Right ventricle myocardium inferior (tissue), 1 donor: ENCODE measurements around the gene CDHR3. TPM values are rescaled to one million over a fixed set of nuclear protein-coding genes. Genes with fewer than 3 reads are reported as not detected.

ENCODE experiments used
- ATAC-seq: fragments of 200-7000 bp; cut with Tn5 transposase; one replicate; pipeline ENCODE4 v1.9.1; 2020; ENCODE audit warnings: mild to moderate bottlenecking, moderate library complexity
- DNase-seq: peaks from one replicate; pipeline ENCODE4 v3.0.0; 2021; ENCODE audit errors: missing footprints
- intact Hi-C: fragments of 100-400 bp; cut with DNase I; formaldehyde crosslinking; loops from one replicate; pipeline ENCODE4 v1.11.0; 2022
- total RNA-seq: library from RNA; stranded (reverse); fragmentation: NEBNext Ultra II Directional; extraction: Animal tissue kit (Norgen Biotek cat#: 25700); gene quantifications from one replicate; pipeline ENCODE4 v1.2.1, GENCODE V29; 2021
- donor health status: DM: no; HTN: yes; CAD: no; lungs with severe emphysema.

Gene CDHR3
- total RNA-seq, 1 donor from 2014 or later, result 3.6 TPM

DNA sequence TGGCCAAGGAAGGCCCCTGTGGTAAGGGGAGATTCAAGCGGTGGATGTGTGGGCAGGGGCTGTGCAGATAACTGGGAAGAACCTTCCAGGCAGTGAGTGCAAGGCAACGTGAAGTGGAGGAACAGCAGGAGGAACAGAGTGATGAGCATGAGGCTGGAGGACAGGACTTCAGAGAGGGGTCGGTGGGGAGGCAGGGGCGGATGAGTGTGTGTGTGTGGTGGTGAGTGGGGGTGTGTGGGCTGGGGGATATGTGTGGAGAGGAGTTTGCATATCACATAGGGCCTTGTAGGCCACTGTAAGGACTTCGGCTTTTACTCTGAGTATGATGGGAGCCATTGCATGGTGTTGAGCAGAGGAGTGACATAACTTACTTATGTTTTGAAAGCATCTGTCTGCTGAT, 75.2 kb downstream of the CDHR3 start:
- intact Hi-C loops, result no loop called here
- ATAC-seq (no peak), DNase-seq (no peak)

DNA sequence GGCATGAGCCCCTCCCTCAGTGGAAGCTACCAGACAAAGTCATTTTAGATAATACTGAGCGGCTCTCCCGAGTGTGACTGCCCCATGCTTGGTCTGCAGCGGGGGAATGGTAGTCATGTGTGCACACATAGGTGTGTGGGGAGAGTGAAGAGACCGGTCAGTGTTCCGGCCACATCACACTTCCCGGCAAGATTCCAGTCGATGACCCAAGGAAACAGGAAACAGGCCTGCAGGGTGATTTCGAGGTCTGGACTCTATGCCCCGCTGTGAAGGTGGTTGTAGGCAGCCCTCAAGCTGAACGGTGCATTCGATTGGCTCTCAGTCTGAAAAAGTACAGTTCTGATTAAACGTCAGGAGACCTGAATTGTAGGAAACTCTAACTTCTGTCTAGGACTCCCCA, 75.9 kb downstream of the CDHR3 start:
- ATAC-seq, result no peak
- intact Hi-C loops, result no loop called here
- DNase-seq, result no peak

DNA sequence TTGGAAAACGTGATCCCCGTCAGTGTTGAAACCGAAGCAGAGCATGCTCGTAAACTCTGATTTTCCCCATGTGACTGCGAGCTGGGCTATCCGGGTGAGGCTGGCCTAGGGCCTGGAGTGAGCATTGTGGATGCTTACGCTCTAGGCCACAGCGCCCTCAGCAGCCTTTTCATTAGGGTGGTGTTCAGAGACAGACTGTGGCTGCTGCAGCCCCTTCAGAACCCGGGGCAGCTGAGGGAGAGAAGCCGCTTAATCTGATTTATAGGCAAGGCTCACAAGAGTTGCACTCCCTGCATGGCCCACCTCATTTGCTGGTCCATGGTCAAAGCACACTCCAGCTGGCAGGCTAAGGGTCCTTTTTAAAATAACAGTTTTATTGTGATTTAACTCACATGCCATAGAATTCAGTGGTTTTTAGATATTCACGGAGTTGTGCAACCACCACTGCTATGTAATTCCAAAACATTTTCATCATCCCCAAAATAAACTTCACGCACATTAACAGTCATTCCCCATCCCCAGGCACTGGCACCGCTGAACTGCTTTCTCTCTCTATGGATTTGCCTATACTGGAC, 76.5 kb downstream of the CDHR3 start:
- intact Hi-C loops, result no loop called here
- DNase-seq, result no peak

DNA sequence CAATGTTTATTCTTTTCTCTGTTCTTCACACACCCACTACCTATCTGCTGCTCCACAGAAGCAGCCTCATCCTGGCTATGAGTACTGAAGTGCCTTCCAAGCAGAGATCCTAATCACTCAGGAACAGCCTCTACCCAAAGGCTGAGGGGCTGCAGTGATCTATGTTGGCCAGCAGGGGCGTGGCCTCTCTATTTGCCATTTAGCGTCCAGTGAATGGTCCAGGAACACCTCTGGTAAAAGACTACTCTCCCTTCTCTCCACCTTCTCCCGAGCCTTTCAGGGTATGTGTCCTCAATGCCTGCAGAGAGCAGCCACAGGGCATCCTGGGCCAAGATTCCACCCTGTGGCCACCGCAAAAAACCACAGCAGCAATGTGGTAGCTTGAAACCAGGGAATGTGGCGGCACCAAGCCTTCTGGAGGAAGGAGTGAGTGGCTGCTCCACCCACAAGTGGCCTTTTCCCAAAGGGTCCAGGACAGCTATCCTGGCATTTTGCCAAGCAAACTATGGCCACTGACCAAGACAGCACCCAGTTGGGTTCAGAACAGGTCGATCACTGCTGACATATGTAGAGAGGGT, 78.2 kb downstream of the CDHR3 start:
- intact Hi-C loops, result no loop called here
- no peak for ATAC-seq
- DNase-seq, result no peak

More for the DNA sequence above, 76.5 kb downstream of the CDHR3 start:
- ATAC-seq, result no peak

DNA sequence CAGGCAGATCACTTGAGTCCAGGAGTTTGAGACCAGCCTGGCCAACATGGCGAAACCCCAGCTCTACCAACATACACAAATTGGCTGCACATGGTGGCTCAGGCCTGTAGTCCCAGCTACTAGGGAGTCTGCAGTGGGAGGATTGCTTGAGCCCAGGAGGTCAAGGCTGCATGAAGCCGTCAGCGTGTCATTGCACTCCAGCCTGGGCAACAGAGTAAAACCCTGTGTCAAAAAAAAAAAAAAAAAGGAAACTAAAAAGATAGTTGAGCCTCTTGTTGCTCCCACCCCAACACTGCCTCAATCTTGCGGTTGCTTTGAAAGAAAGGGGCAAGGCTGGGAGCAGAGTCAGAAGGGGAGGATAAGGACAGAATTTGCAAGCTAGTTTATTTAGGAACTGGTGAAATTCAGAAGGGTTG, 79.1 kb downstream of the CDHR3 start:
- intact Hi-C loops, result loop anchor here (1.0 to 2.0 kb wide), 3 partner anchors 107 to 389 kb away; no protein-coding TSS in a partner anchor
- no peak for DNase-seq
- no peak for ATAC-seq

DNA sequence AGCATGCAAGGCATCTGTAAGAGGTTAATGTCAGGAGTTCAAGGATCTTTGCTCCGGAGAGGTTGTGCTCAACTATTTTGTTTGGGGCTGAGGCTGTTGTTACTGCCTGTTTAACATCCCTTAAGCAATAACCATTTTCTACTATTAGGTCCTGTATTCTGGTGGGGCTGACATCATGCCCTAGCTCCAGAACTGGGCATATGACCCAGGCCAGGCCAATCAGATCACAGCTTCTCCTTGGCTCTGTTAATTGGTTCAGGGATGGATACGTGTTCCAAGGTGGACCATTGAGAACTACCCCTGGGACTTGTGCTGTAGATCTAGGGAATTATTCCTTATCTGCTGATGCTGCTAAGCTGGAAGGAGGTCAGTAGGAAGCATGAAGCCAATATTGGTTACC, 82.1 kb downstream of the CDHR3 start:
- intact Hi-C loops, result no loop called here
- no peak for DNase-seq
- ATAC-seq, result no peak

DNA sequence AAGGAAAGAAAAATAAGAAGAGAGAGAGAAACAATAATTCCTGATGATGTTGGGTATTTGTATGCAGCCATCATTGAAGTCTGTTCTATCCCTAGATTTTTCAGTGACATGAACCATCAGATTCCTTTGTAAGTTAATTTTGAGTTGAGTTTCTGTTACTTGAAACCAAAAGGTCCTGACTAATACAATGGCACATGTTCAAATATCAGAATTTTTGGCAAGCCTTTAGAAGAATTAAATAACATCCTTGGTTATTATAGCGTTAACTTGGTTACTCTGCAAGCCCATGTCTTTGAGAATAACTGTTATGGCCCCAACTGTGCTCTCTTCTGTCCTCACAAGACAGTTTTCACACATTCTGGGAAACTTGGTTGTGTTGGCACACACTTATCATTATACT, 82.5 kb downstream of the CDHR3 start:
- ATAC-seq (no peak), DNase-seq (no peak)
- intact Hi-C loops, result no loop called here

DNA sequence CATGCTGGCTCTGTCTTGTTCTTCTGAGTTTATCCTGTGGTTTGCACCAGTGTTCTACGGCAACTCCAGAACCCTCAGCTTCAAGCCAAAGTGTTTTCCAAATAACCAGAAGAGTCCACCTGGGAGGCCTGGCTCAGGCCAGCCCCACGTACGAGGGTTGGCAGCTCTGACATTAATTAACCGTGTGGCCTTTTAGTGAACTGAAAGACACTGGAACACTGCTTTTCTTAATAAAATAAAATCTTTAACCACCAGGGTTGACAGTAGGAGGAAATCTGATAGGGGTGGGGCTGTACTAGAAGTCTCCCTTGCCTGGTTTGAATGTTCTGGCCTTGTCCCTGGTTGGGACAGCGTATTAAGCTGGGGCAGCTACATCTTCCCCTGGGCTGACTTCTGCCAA, 84.1 kb downstream of the CDHR3 start:
- ATAC-seq, result no peak
- DNase-seq, result no peak
- intact Hi-C loops, result no loop called here

DNA sequence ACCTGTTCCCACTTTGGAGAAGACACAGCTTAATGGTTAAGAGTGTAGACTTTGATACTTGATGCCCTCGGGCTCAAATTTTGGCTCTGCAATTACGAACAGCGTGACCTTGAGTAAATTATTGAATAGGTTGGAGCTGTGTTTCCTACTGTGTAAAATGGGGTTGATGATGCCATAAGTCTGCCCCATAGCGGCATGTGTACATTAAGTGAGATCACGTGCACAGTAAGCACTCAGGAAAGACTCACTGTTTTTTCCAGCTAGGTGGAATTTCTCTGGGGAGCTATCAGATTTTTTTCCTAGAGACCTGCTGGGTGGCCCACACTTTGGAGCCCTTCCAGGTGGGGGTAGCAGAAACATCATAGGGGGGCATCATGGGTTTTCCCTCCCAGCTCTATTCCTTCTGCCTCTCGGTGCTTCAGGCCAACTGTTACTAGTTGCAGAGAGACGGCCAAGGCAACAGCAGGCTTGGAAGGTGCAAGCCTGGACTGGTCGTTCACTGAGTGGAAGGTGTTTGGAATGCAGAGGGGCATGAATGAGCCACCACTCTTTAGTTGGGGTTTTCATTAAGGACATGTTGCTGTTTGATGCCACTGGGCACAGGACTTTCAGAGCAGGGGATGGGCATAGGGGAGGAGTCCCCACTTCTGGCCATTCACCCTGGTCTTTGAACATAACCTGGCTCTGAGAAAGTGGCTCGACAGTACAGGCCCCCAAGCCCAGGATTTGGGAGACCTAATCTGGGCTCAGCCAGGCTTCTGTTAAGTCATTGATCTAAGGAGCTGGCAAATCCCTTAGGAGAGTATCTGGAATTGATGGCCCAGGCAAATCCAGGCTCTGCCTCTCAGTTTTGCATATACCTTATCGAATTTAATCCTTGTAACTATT, 85.0 kb downstream of the CDHR3 start:
- ATAC-seq (no peak), DNase-seq (no peak)
- intact Hi-C loops, result no loop called here

DNA sequence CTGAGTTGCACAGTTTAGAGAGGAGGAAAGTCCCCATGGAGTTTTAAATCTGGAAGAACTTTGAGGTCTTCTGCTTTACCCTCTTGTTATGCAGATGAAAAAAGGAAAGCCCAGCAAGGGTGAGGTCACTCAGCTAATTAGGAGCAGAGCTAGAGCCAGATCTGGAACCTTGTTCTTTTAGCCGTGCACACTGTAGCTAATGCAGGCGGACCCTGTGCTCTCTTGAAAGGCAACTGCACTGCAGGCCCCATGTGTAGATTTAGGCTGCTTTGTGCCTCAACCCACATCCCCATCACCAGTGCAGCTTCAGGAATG, 85.6 kb downstream of the CDHR3 start:
- ATAC-seq (no peak), DNase-seq (no peak)
- intact Hi-C loops, result no loop called here

DNA sequence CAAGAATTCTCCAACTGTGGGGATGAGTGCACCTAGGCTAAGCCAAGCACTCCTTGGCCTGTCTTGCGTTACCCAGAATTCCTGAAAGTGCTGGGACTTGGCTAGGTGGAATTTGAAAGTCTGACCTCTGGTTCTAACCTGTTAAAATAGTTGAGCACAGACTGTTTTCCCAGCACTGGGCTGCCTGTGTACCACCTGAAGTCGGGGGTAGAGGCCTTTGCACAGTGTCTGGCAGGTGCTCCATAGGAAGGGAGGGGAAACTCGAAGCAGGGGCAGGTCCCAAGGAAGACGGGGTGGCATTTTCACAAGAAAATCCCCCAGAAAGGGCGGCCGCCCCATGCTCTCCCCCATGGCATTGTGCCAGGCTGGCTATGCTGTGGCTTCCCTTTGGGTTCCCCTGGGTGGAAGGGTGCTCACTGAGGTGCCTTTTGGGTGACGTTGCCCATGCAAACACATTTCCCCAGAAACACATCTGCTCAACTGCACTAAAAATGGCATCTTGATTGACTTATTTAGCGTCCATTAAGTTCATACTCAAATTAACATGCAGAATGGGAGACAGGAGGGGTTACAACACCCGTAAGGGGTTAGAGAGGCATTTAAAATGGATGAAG, 86.2 kb downstream of the CDHR3 start:
- intact Hi-C loops, result no loop called here
- DNase-seq (no peak), ATAC-seq (no peak)

DNA sequence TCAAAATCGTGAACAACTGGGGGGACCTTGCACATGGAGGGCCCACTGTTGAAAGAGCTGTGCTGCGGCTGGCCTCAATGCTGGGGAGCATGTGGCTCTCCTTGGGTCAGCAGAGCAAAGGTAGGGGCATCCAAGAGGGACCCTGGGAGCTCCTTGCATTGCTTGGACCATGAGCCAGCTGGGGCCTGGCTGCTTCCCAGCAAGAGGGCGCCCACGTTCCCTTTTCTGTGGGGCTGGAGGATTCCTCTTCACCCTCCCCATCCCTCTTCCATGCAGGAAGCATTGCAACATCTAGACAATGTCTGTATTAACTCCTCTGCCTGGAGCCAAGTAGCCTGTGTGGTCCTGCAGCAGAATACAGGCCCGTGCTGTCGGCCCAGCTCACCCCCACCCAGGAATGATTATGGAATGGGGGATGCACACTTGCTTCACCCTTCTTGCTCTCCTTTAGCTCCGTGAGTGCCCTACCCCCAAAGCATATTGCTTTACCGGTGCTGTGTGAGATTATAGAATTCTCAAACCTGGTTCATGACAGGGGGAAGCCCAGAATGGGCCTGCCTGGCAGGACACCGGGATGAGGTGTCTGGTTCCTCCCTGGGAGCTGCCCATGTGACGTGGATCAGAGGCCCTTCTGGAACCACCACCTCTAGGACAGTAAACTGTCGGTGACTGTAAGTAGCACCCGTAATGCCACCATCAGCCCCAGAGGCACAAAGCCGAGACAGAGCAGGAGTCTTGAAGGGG, 87.1 kb downstream of the CDHR3 start:
- DNase-seq, result no peak
- peak; percentile 33 for ATAC-seq
- intact Hi-C loops, result no loop called here

DNA sequence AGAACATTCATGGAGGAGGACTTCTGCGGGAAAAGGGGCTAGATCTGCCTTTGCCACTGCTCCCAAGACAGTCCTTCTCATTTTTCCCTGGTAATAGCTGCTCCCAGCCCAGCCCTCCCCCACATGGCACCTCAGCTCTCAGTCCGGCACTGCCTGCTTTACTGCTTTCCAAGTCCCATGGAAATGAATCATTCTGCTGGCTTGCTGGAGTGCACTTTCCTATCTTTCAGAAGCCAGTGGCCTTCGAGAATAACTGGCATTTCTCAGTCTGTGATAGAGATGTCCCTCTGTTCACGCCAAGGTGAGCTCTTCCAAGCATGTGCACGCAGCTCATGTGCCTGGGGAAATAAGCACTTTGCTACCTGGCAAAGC, 87.7 kb downstream of the CDHR3 start:
- intact Hi-C loops, result no loop called here
- no peak for ATAC-seq

DNA sequence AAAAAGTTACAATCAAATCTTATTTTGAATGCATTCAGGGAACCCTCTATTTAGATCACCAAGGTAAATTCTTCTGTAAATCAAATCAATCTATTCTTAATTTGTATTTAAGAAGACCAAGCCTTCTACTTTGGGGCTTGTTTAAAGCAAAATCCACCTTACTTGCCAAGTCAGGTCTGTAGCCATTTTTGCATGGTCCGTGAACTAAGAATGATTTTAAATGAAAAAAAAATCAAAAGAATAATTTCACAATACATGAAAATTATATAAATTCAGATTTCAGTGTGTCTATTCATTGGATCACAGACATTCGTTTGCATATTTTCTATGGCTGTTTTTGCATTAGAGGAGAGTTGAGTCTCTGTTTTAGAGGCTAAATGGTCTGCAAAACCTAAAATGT, 89.6 kb downstream of the CDHR3 start:
- no peak for ATAC-seq
- no peak for DNase-seq
- intact Hi-C loops, result no loop called here

More for the DNA sequence above, 87.7 kb downstream of the CDHR3 start:
- no peak for DNase-seq

DNA sequence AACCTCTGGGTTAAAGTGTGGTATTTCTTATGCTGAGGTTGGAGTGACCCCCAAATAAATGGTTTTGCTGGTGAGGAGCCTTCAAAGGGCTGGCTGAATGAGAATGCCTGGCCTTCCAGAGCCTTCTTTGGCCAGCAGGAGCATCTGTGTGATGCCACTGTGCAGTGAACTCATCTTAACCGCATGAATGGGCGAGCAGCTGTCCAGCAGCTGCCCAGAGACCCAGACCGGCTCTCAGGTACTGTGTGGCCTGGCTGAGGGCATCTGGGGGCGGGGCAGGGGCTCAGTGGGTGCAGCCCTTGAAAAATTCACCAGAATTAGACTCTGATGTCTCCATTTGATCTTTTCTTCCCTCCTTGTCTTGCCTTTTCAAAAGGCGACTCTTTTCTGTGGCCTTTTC, 90.0 kb downstream of the CDHR3 start:
- ATAC-seq, result no peak
- no peak for DNase-seq
- intact Hi-C loops, result no loop called here

DNA sequence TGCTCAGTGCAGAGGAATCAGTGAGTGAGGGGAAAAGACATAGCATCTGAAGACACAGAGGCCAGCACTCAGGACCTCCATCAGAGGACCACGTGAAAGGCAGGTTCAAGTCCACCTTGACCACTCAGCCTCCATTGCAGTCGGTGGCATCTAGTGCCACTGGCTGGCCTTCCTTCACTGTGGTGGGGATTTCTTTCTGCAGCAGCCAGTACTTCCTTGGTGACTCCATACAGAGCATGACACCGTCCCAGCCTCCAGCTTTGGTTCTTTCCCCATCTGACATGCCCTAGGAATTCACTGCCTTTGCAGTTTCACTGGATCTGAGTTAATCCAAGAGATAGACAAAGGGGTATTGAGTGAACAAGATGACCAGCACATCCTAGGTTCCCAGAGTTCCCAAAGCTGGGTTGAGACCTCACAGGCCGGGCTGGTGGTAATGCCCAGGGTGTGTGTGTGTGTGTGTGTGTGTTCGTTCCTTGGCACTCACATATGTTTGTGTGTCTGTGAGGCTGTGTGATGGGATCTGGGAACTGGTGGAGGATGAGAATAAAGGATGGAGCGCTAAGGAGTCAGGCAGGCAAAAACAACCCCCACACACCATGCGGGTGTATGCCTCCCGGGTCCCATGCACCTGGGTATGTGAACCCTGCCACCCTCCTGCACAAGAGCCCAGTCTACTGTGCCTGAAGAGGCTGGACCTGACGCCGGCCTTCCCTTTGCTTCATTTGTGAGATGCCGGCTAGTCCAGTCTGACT, 91.3 kb downstream of the CDHR3 start:
- ATAC-seq, result no peak
- intact Hi-C loops, result no loop called here

DNA sequence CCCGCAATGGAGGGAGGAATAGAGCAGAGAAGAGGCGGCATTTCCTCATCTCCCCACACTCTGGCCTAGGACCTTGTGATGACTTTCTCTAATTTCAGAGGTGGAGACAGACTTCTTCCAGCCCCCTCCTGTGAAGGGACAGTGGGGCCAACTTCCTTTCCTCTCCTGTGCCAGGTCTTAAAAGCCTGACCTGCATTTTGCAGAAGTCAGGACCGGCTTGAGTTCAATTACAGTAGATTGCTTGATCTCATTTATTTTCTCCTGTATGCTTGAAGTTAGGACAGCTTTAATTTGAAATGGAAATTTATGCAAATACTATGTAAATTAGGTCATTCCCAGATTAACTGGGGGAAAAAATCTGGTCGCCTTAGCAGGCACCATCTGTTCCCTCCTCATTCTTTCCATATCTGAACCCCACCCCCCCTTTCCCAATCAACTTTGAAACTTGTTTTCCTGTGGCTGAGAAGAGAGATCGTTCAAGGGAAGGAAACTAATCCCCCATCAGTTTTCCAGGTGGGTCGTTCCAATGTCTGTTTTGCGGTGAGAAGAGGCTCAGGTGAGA, 92.0 kb downstream of the CDHR3 start:
- DNase-seq (no peak), ATAC-seq (no peak)
- intact Hi-C loops, result no loop called here

More for the DNA sequence above, 91.3 kb downstream of the CDHR3 start:
- no peak for DNase-seq

DNA sequence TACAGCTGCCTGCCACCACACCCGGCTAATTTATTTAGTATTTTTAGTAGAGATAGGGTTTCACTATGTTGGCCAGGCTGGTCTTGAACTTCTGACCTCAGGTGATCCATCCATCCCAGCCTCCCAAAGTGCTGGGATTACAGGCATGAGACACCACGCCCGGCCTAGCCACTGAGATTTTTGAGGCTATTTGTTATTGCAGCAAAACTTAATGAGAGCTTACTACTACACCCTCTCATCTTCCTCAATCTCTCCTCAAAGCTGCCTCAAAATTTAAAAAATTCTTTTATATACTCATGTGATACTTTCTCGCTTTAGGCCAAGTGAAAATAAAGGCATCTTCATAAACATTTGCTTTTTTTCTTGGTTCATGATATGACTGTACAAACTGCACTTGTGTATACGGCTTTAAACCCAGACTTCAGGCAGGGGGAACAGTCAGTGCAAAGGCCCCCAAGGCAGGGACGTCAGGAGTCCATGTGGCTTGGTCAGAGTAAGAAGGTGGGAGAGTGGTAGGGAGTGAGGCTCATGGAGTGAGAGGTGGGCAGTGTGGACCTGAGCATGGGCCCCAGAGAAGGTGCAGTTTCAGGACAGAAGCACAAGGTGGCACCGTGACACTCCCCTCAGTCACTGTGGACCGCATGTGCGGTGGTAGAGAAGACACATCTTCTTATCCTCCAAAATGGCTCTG, 93.6 kb downstream of the CDHR3 start:
- DNase-seq (no peak), ATAC-seq (peak; percentile 89)
- intact Hi-C loops, result loop anchor here (1.0 kb wide), 1 partner anchor 97 kb away; no protein-coding TSS in a partner anchor
